Astrocyte (in vitro differentiated cells and primary cell): ENCODE data around the gene HAVCR1.

Source experiments
- EZH2 ChIP-seq: IDR thresholded peaks from 2 replicates; pipeline ENCODE4 v1.6.1; 2012; ENCODE audit warnings: mild to moderate bottlenecking, low read length, inconsistent platforms; ENCODE audit not compliant: insufficient read depth
- TF ChIP-seq, protein P1 (sequence below): IDR thresholded peaks from 2 replicates; pipeline ENCODE4 v1.5.1; 2011; ENCODE audit warnings: low read depth, mild to moderate bottlenecking, inconsistent platforms, low read length, moderate library complexity; ENCODE audit not compliant: insufficient read depth

DNA sequence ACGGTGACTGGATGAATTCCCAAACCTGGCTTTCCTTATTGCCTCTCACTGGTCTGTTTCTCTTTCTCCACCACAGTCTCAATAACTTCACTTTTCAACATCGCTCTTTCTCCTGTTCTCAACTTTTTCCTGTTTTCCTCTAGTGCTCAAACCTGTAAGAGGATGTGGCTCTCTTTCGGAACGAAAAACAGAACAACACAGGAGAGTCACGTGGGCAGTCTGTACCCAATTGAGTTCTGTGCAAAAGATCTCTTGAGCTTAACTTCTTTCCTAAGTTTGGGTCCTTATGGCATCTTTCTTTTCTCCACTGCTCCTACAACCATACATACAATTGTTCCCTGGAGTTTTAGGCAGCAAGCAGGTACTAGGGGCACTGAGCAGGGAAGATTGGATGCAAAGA, 8.9 kb downstream of the HAVCR1 start:
- TF ChIP-seq, protein P1, sequence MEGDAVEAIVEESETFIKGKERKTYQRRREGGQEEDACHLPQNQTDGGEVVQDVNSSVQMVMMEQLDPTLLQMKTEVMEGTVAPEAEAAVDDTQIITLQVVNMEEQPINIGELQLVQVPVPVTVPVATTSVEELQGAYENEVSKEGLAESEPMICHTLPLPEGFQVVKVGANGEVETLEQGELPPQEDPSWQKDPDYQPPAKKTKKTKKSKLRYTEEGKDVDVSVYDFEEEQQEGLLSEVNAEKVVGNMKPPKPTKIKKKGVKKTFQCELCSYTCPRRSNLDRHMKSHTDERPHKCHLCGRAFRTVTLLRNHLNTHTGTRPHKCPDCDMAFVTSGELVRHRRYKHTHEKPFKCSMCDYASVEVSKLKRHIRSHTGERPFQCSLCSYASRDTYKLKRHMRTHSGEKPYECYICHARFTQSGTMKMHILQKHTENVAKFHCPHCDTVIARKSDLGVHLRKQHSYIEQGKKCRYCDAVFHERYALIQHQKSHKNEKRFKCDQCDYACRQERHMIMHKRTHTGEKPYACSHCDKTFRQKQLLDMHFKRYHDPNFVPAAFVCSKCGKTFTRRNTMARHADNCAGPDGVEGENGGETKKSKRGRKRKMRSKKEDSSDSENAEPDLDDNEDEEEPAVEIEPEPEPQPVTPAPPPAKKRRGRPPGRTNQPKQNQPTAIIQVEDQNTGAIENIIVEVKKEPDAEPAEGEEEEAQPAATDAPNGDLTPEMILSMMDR: no peak
- TF ChIP-seq EZH2: no peak
